HCT116 (cell line): ENCODE measurements around the gene PSMC2. TPM values are rescaled to one million over a fixed set of nuclear protein-coding genes. Genes with fewer than 3 reads are reported as not detected.

Experiments used
- ATAC-seq: fragments of 200-7000 bp; cut with Tn5 transposase; 2 replicates; pipeline ENCODE4 v1.9.1; 2020; ENCODE audit warnings: mild to moderate bottlenecking, moderate library complexity
- BruUV-seq: library from RNA; stranded (reverse); fragments of 400-500 nt; replicated peaks from 2 replicates; lab custom pipeline; 2021; lab: Mats Ljungman, UMichigan
- CTCF ChIA-PET: fragments of 300-600 bp; sonication (Branson Sonifier 250); formaldehyde crosslinking; loops from one replicate; lab custom pipeline; 2021; ENCODE audit warnings: antibody characterized with exemption; lab: Charles Lee
- POLR2A ChIA-PET: fragments of 300-600, 350-600 bp; sonication (Branson Sonifier 250); formaldehyde crosslinking; loops from one replicate; lab custom pipeline; 2021; ENCODE audit warnings: antibody characterized with exemption; lab: Charles Lee
- RAD21 ChIA-PET, 2 experiments: fragments of 300-600 bp; sonication (Branson Sonifier 250); formaldehyde crosslinking; loops; one replicate each; lab custom pipeline; 2023; ENCODE audit warnings: low total read pairs in 2 of 2; ENCODE audit not compliant: uncharacterized antibody in 2 of 2, unreplicated experiment in 2 of 2, low non-redundant PET in 1 of 2; lab: Charles Lee
- DNase-seq: peaks from one replicate; pipeline ENCODE4 v3.0.0-alpha.2; 2010; ENCODE audit warnings: low read depth, low spot score
- H2AFZ ChIP-seq: fragments of 200-600 bp; shearing (Covaris generic), sonication (generic); 2 replicates; pipeline ENCODE4 v1.6.1; 2017; ENCODE audit warnings: low read depth, mixed run types, mixed read lengths, antibody characterized with exemption, low read length; ENCODE audit not compliant: poor library complexity, severe bottlenecking
- H3K27ac ChIP-seq: 2 replicates; pipeline ENCODE4 v1.5.1; 2012; ENCODE audit warnings: low read depth, low read length
- H3K27me3 ChIP-seq: fragments of 200-600 bp; sonication (generic); 2 replicates; pipeline ENCODE4 v1.6.1; 2016; ENCODE audit warnings: mixed run types, low read length, mixed read lengths; ENCODE audit not compliant: insufficient read depth
- H3K36me3 ChIP-seq, 2 experiments: fragments of 200-500 bp in 1 of 2; fragments of 200-600 bp in 1 of 2; sonication (Bioruptor generic) in 1 of 2; sonication (generic) in 1 of 2; 2 replicates each; pipeline versions ENCODE4 v1.5.1 to v1.6.1; 2014 to 2016; ENCODE audit warnings: low read length in 2 of 2, inconsistent platforms in 1 of 2, mixed read lengths in 1 of 2, mixed run types in 1 of 2; ENCODE audit not compliant: insufficient read depth in 2 of 2, control insufficient read depth in 1 of 2
- H3K4me1 ChIP-seq, 2 experiments: fragments of 200-600 bp in 1 of 2; sonication (generic) in 1 of 2; 2 replicates each; pipeline versions ENCODE4 v1.5.1 to v1.6.1; 2012 to 2017; ENCODE audit warnings: low read length in 2 of 2, inconsistent platforms in 1 of 2, mild to moderate bottlenecking in 1 of 2, mixed read lengths in 1 of 2, mixed run types in 1 of 2, moderate library complexity in 1 of 2; ENCODE audit not compliant: insufficient read depth in 2 of 2, control insufficient read depth in 1 of 2
- H3K4me2 ChIP-seq: fragments of 200-600 bp; sonication (generic); 2 replicates; pipeline ENCODE4 v1.6.1; 2017; ENCODE audit warnings: mixed run types, low read length, mixed read lengths
- H3K4me3 ChIP-seq, 2 experiments: fragments of 200-600 bp in 1 of 2; sonication (generic) in 1 of 2; replicated peaks in 1 of 2; 2 replicates each; pipeline ENCODE4 v1.5.1; 2011 to 2016; ENCODE audit warnings: low read length in 2 of 2, control low read depth in 1 of 2, low read depth in 1 of 2, mild to moderate bottlenecking in 1 of 2, mixed read lengths in 1 of 2, mixed run types in 1 of 2
- H3K79me2 ChIP-seq: fragments of 200-600 bp; sonication (generic); 2 replicates; pipeline ENCODE4 v1.6.1; 2017; ENCODE audit warnings: mild to moderate bottlenecking, mixed run types, low read length, moderate library complexity, mixed read lengths; ENCODE audit not compliant: insufficient read depth
- H3K9ac ChIP-seq: fragments of 200-600 bp; sonication (generic); 2 replicates; pipeline ENCODE4 v1.6.1; 2016; ENCODE audit warnings: low read length, mixed read lengths
- H3K9me2 ChIP-seq: fragments of 200-600 bp; sonication (generic), shearing (Covaris generic); 2 replicates; pipeline ENCODE4 v1.6.1; 2017; ENCODE audit warnings: mixed run types, mild to moderate bottlenecking, moderate library complexity; ENCODE audit not compliant: insufficient read depth
- H3K9me3 ChIP-seq, 2 experiments: fragments of 200-500 bp in 1 of 2; fragments of 200-600 bp in 1 of 2; sonication (Bioruptor generic) in 1 of 2; sonication (generic) in 1 of 2; 2 replicates each; pipeline ENCODE4 v1.6.1; 2014 to 2017; ENCODE audit warnings: low read length in 2 of 2, mixed read lengths in 2 of 2, inconsistent platforms in 1 of 2, low read depth in 1 of 2, mild to moderate bottlenecking in 1 of 2, mixed run types in 1 of 2, moderate library complexity in 1 of 2; ENCODE audit not compliant: control insufficient read depth in 1 of 2, insufficient read depth in 1 of 2
- H4K20me1 ChIP-seq: fragments of 200-600 bp; sonication (generic), shearing (Covaris generic); 2 replicates; pipeline ENCODE4 v1.6.1; 2017; ENCODE audit warnings: mixed run types, mild to moderate bottlenecking, moderate library complexity; ENCODE audit not compliant: insufficient read depth
- CBX3 ChIP-seq: IDR thresholded peaks from 2 replicates; pipeline ENCODE4 v1.6.1; 2012; ENCODE audit warnings: low read depth
- CEBPB ChIP-seq: IDR thresholded peaks from 2 replicates; pipeline ENCODE4 v1.6.1; 2012; ENCODE audit warnings: low read depth
- CTCF ChIP-seq, 3 experiments: fragments of 200-600 bp in 1 of 3; sonication (generic) in 1 of 3; IDR thresholded peaks in 2 of 3; conservative IDR thresholded peaks in 1 of 3; 2 replicates each; pipeline ENCODE4 v1.5.1; 2012 to 2017; ENCODE audit warnings: low read depth in 2 of 3, low read length in 2 of 3, antibody characterized with exemption in 1 of 3, borderline replicate concordance in 1 of 3, control low read depth in 1 of 3, mild to moderate bottlenecking in 1 of 3, mixed read lengths in 1 of 3, mixed run types in 1 of 3, moderate library complexity in 1 of 3; ENCODE audit not compliant: insufficient read depth in 1 of 3
- ELF1 ChIP-seq: IDR thresholded peaks from 2 replicates; pipeline ENCODE4 v1.6.1; 2012; ENCODE audit warnings: low read depth, borderline replicate concordance
- EZH2 ChIP-seq: fragments of 200-600 bp; sonication (generic); IDR thresholded peaks from 2 replicates; pipeline ENCODE4 v1.6.1; 2017; ENCODE audit warnings: antibody characterized with exemption, mixed run types
- EZH2phosphoT487 ChIP-seq: fragments of 200-600 bp; IDR thresholded peaks from 2 replicates; pipeline ENCODE4 v1.6.1; 2018; ENCODE audit warnings: antibody characterized with exemption, borderline replicate concordance
- JUND ChIP-seq: IDR thresholded peaks from 2 replicates; pipeline ENCODE4 v1.6.1; 2012
- POLR2A ChIP-seq: IDR thresholded peaks from 2 replicates; pipeline ENCODE4 v1.7.0; 2011; ENCODE audit warnings: borderline replicate concordance; ENCODE audit not compliant: insufficient read depth, insufficient read length; ENCODE audit errors: extremely low read depth
- RAD21 ChIP-seq: IDR thresholded peaks from 2 replicates; pipeline ENCODE4 v1.6.1; 2012; ENCODE audit warnings: low read depth, mild to moderate bottlenecking
- SIN3A ChIP-seq: IDR thresholded peaks from 2 replicates; pipeline ENCODE4 v1.6.1; 2012; ENCODE audit warnings: low read depth
- SP1 ChIP-seq: IDR thresholded peaks from 2 replicates; pipeline ENCODE4 v1.6.1; 2012; ENCODE audit warnings: low read depth
- SRF ChIP-seq: IDR thresholded peaks from 2 replicates; pipeline ENCODE4 v1.6.1; 2012; ENCODE audit warnings: low read depth
- YY1 ChIP-seq: IDR thresholded peaks from 2 replicates; pipeline ENCODE4 v1.6.1; 2011; ENCODE audit warnings: low read length, low read depth, moderate library complexity, mild to moderate bottlenecking; ENCODE audit not compliant: insufficient replicate concordance; ENCODE audit errors: extremely low read depth
- ZBTB33 ChIP-seq: IDR thresholded peaks from 2 replicates; pipeline ENCODE4 v1.6.1; 2011; ENCODE audit warnings: mild to moderate bottlenecking, low read length, moderate library complexity; ENCODE audit not compliant: insufficient replicate concordance; ENCODE audit errors: extremely low read depth
- ZFX ChIP-seq: fragments of 450-650 bp; IDR thresholded peaks from 2 replicates; pipeline ENCODE4 v1.6.1; 2017
- ZNF274 ChIP-seq: fragments of 200-500 bp; sonication (Bioruptor generic); IDR thresholded peaks from 2 replicates; pipeline ENCODE4 v1.6.1; 2014; ENCODE audit warnings: mild to moderate bottlenecking, low read depth, low read length, inconsistent platforms
- intact Hi-C: fragments of 100-400 bp; cut with micrococcal nuclease; formaldehyde crosslinking; loops from 2 replicates; pipeline ENCODE4 v1.10.0; 2022
- total RNA-seq: library from RNA; stranded (reverse); gene quantifications from one replicate; pipeline ENCODE4 v1.2.1, GENCODE V29; 2021; ENCODE audit not compliant: unreplicated experiment
- TF ChIP-seq, protein P1 (sequence below): IDR thresholded peaks from 2 replicates; pipeline ENCODE4 v1.6.1; 2012
- TF ChIP-seq, protein P2 (sequence below): IDR thresholded peaks from 2 replicates; pipeline ENCODE4 v1.6.1; 2012; ENCODE audit warnings: low read depth
- TF ChIP-seq, protein P3 (sequence below): IDR thresholded peaks from 2 replicates; pipeline ENCODE4 v1.6.1; 2012

PSMC2 gene
- total RNA-seq, 1 experiment from 2014 or later: 121 TPM

GRCh38 chr7:103373866-103374643, 26.6 kb downstream of the PSMC2 start:
- ATAC-seq: no peak
- no TSS peak for BruUV-seq

More at GRCh38 chr7:103373866-103374643, 26.6 kb downstream of the PSMC2 start:
- Histone ChIP-seq H4K20me1 (no peaks in the 10 kb centered on the region), H3K27ac (no peak overlapping the region), H2AFZ (no peak overlapping the region), H3K27me3 (0 out of 2 replicates have a peak, but pooled peaks cover 13% of the 10 kb centered on the region), H3K4me1 (no peaks in the 10 kb centered on the region), H3K9ac (no peak overlapping the region), H3K79me2 (no peaks in the 10 kb centered on the region), H3K9me2 (no peaks in the 10 kb centered on the region), H3K9me3 (no peaks in the 10 kb centered on the region), H3K4me3 (no peak overlapping the region), H3K4me2 (no peak overlapping the region), H3K36me3 (peaks cover 0 to 2% of the 10 kb centered on the region in 2 experiments; a peak in 1 of 4 replicates)
- DNase-seq: no peak
- ChIA-PET CTCF (interaction anchor here (0.5 kb wide), 1 partner anchor 68 kb away, joined by 3 read pairs; no protein-coding TSS in a partner anchor), RAD21 (no interaction called here), POLR2A (no interaction called here)
- intact Hi-C loops: no loop called here
- TF ChIP-seq CTCF (IDR thresholded peaks at IDR 0.05 in 2 of 3, conservative IDR thresholded peaks at IDR 0.05 in 1 of 3; ENCODE audit: borderline replicate concordance in 1 of 3, insufficient read depth in 1 of 3, low read depth in 2 of 3, low read length in 2 of 3): no peak
- TF ChIP-seq EZH2phosphoT487: no peak
- no peak for TF ChIP-seq ZFX
- TF ChIP-seq RAD21: no peak
- no peak for TF ChIP-seq YY1
- no peak for TF ChIP-seq SIN3A
- TF ChIP-seq, protein P1, sequence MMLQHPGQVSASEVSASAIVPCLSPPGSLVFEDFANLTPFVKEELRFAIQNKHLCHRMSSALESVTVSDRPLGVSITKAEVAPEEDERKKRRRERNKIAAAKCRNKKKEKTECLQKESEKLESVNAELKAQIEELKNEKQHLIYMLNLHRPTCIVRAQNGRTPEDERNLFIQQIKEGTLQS: no peak
- no peak for TF ChIP-seq ZNF274
- no peak for TF ChIP-seq SRF
- TF ChIP-seq CEBPB: no peak
- TF ChIP-seq EZH2: no peak
- no peak for TF ChIP-seq JUND
- TF ChIP-seq ZBTB33: no peak
- TF ChIP-seq SP1: no peak
- TF ChIP-seq CBX3: no peak
- TF ChIP-seq, protein P2, sequence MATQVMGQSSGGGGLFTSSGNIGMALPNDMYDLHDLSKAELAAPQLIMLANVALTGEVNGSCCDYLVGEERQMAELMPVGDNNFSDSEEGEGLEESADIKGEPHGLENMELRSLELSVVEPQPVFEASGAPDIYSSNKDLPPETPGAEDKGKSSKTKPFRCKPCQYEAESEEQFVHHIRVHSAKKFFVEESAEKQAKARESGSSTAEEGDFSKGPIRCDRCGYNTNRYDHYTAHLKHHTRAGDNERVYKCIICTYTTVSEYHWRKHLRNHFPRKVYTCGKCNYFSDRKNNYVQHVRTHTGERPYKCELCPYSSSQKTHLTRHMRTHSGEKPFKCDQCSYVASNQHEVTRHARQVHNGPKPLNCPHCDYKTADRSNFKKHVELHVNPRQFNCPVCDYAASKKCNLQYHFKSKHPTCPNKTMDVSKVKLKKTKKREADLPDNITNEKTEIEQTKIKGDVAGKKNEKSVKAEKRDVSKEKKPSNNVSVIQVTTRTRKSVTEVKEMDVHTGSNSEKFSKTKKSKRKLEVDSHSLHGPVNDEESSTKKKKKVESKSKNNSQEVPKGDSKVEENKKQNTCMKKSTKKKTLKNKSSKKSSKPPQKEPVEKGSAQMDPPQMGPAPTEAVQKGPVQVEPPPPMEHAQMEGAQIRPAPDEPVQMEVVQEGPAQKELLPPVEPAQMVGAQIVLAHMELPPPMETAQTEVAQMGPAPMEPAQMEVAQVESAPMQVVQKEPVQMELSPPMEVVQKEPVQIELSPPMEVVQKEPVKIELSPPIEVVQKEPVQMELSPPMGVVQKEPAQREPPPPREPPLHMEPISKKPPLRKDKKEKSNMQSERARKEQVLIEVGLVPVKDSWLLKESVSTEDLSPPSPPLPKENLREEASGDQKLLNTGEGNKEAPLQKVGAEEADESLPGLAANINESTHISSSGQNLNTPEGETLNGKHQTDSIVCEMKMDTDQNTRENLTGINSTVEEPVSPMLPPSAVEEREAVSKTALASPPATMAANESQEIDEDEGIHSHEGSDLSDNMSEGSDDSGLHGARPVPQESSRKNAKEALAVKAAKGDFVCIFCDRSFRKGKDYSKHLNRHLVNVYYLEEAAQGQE: no peak
- TF ChIP-seq, protein P3, sequence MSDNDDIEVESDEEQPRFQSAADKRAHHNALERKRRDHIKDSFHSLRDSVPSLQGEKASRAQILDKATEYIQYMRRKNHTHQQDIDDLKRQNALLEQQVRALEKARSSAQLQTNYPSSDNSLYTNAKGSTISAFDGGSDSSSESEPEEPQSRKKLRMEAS: no peak
- no peak for TF ChIP-seq POLR2A
- TF ChIP-seq ELF1: no peak
